Right lobe of liver (tissue), 4 donors: ENCODE data around the gene MAMLD1.

ENCODE experiments used
- POLR2A ChIP-seq: fragments of 450-650 bp; IDR thresholded peaks from one replicate; pipeline ENCODE4 v1.6.1; 2017; ENCODE audit warnings: antibody characterized with exemption, mild to moderate bottlenecking
- TF ChIP-seq, protein P1 (sequence below), 4 donors: fragments of 200-600 bp in 3 of 4; fragments of 450-650 bp in 1 of 4; IDR thresholded peaks; one replicate each; pipeline versions ENCODE4 v1.5.1 to v1.8.0; 2016 to 2022; ENCODE audit warnings: antibody characterized with exemption in 4 of 4, mild to moderate bottlenecking in 2 of 4
- donor health status: DM: no; HTN: no; CAD: no.
- donor health status: DM: no; HTN: no; CAD: no.
- donor health status: DM: no; HTN: yes; CAD: no.

DNA sequence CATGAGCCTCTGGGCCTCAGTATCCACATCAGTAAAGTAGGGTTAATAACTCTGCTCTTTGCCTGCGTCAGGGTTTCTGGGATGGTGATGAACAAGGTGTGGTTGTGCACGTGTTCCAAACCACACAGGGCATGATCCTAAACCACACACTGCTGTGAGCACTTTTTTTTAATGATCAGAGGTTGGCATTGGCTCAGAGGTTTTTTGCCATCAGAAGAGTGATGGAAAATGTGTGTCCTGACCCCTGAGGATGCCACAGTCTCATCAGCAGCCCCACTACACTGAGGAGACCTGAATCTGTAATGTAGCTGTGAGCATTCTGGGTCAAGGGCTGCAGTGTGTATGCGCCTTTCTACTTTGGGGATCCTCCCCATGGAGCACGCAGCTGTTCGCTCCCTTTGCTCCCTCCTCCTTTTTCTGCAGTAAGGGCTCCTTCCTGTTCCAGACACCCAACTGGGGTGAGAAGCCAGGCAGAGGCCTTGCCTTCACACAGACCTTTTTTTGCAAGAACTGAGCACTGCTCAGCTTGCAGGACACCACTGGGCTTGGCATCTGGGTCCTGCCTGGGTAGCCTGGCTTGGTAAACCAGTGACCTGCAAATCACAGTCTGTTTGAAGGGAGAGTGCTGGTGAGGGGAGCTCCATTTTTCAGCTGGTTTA lies 87.5 kb downstream of the MAMLD1 start:
- TF ChIP-seq POLR2A: no peak
- TF ChIP-seq, protein P1, sequence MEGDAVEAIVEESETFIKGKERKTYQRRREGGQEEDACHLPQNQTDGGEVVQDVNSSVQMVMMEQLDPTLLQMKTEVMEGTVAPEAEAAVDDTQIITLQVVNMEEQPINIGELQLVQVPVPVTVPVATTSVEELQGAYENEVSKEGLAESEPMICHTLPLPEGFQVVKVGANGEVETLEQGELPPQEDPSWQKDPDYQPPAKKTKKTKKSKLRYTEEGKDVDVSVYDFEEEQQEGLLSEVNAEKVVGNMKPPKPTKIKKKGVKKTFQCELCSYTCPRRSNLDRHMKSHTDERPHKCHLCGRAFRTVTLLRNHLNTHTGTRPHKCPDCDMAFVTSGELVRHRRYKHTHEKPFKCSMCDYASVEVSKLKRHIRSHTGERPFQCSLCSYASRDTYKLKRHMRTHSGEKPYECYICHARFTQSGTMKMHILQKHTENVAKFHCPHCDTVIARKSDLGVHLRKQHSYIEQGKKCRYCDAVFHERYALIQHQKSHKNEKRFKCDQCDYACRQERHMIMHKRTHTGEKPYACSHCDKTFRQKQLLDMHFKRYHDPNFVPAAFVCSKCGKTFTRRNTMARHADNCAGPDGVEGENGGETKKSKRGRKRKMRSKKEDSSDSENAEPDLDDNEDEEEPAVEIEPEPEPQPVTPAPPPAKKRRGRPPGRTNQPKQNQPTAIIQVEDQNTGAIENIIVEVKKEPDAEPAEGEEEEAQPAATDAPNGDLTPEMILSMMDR (IDR thresholded peaks at IDR 0.05): no peak
